Neuronal stem cell (in vitro differentiated cells): ENCODE measurements around the gene ALDH7A1.

Experiments
- DNase-seq: peaks from one replicate; pipeline ENCODE4 v3.0.0-alpha.2; 2013; ENCODE audit warnings: low spot score
- H2AFZ ChIP-seq: one replicate; pipeline ENCODE4 v1.6.1; 2013; ENCODE audit warnings: mild to moderate bottlenecking, low read length, inconsistent platforms
- H2AK5ac ChIP-seq: 2 replicates; pipeline ENCODE4 v1.6.1; 2013; ENCODE audit warnings: low read depth, mild to moderate bottlenecking, inconsistent platforms, low read length, moderate library complexity, mixed read lengths
- H2BK120ac ChIP-seq: 2 replicates; pipeline ENCODE4 v1.6.1; 2013; ENCODE audit warnings: low read depth, mild to moderate bottlenecking, inconsistent platforms, low read length, moderate library complexity, mixed read lengths
- H2BK12ac ChIP-seq: one replicate; pipeline ENCODE4 v1.6.1; 2013; ENCODE audit warnings: low read length, inconsistent platforms
- H2BK15ac ChIP-seq: 2 replicates; pipeline ENCODE4 v1.6.1; 2013; ENCODE audit warnings: mild to moderate bottlenecking, low read length, inconsistent platforms, mixed read lengths
- H2BK5ac ChIP-seq: one replicate; pipeline ENCODE4 v1.6.1; 2013; ENCODE audit warnings: inconsistent platforms, mild to moderate bottlenecking, low read length, moderate library complexity
- H3K14ac ChIP-seq: one replicate; pipeline ENCODE4 v1.6.1; 2013; ENCODE audit warnings: low read length, inconsistent platforms
- H3K18ac ChIP-seq: 2 replicates; pipeline ENCODE4 v1.6.1; 2013; ENCODE audit warnings: low read length, inconsistent platforms
- H3K23ac ChIP-seq: 2 replicates; pipeline ENCODE4 v1.6.1; 2013; ENCODE audit warnings: low read depth, mild to moderate bottlenecking, mixed read lengths, low read length, inconsistent platforms; ENCODE audit not compliant: poor library complexity
- H3K27ac ChIP-seq: replicated peaks from 3 replicates; pipeline ENCODE4 v1.5.1; 2013; ENCODE audit warnings: low read length, inconsistent platforms
- H3K27me3 ChIP-seq, 3 experiments: 2 replicates each; pipeline ENCODE4 v1.6.1; 2013; ENCODE audit warnings: low read length in 3 of 3, mild to moderate bottlenecking in 2 of 3, inconsistent platforms in 1 of 3, low read depth in 1 of 3, mixed read lengths in 1 of 3, moderate library complexity in 1 of 3; ENCODE audit not compliant: control insufficient read depth in 3 of 3, insufficient read depth in 3 of 3
- H3K36me3 ChIP-seq, 2 donors: replicated peaks in 1 of 2; 2 replicates each; pipeline ENCODE4 v1.6.1; 2013; ENCODE audit warnings: low read length in 2 of 2; ENCODE audit not compliant: control insufficient read depth in 2 of 2, insufficient read depth in 2 of 2
- H3K4ac ChIP-seq: 2 replicates; pipeline ENCODE4 v1.6.1; 2013; ENCODE audit warnings: inconsistent platforms, mild to moderate bottlenecking, low read length, moderate library complexity
- H3K4me1 ChIP-seq, 2 donors: 1 replicate in 1 of 2; 2 replicates in 1 of 2; pipeline ENCODE4 v1.6.1; 2013; ENCODE audit warnings: low read length in 2 of 2, low read depth in 1 of 2; ENCODE audit not compliant: control insufficient read depth in 2 of 2, insufficient read depth in 1 of 2
- H3K4me2 ChIP-seq: one replicate; pipeline ENCODE4 v1.6.1; 2013; ENCODE audit warnings: mild to moderate bottlenecking, low read length, inconsistent platforms; ENCODE audit not compliant: insufficient read depth, poor library complexity, severe bottlenecking
- H3K4me3 ChIP-seq, 2 donors: 2 replicates each; pipeline ENCODE4 v1.5.1; 2013; ENCODE audit warnings: low read length in 2 of 2, mild to moderate bottlenecking in 2 of 2, inconsistent platforms in 1 of 2, moderate library complexity in 1 of 2
- H3K79me1 ChIP-seq: one replicate; pipeline ENCODE4 v1.6.1; 2013; ENCODE audit warnings: low read depth, mild to moderate bottlenecking, inconsistent platforms, low read length, moderate library complexity
- H3K9ac ChIP-seq: one replicate; pipeline ENCODE4 v1.6.1; 2013; ENCODE audit warnings: mild to moderate bottlenecking, low read depth, low read length, inconsistent platforms; ENCODE audit not compliant: poor library complexity
- H3K9me3 ChIP-seq, 2 donors: replicated peaks in 1 of 2; 2 replicates each; pipeline versions ENCODE3 to v1.6.1; 2013; ENCODE audit warnings: low read length in 2 of 2, mild to moderate bottlenecking in 2 of 2, inconsistent platforms in 1 of 2, low read depth in 1 of 2, mixed read lengths in 1 of 2, moderate library complexity in 1 of 2; ENCODE audit not compliant: control insufficient read depth in 2 of 2, insufficient read depth in 1 of 2
- H4K8ac ChIP-seq: one replicate; pipeline ENCODE4 v1.6.1; 2013; ENCODE audit warnings: low read depth, mild to moderate bottlenecking, inconsistent platforms, low read length, moderate library complexity
- H4K91ac ChIP-seq: one replicate; pipeline ENCODE4 v1.6.1; 2013; ENCODE audit warnings: low read length, low read depth, mild to moderate bottlenecking, inconsistent platforms; ENCODE audit not compliant: poor library complexity
- WGBS, 2 donors: extraction: QIAGEN DNeasy Blood & Tissue Kit; methylation state at CpG; one replicate each; pipeline ENCODE4 v1.1.7; 2013; ENCODE audit warnings: missing lambda C conversion rate in 2 of 2, mixed read lengths in 1 of 2; ENCODE audit not compliant: insufficient read length in 2 of 2, insufficient replicate concordance in 1 of 2; ENCODE audit errors: extremely low coverage in 2 of 2; 5-methylcytosine and 5-hydroxymethylcytosine counted together

ALDH7A1 gene

DNA sequence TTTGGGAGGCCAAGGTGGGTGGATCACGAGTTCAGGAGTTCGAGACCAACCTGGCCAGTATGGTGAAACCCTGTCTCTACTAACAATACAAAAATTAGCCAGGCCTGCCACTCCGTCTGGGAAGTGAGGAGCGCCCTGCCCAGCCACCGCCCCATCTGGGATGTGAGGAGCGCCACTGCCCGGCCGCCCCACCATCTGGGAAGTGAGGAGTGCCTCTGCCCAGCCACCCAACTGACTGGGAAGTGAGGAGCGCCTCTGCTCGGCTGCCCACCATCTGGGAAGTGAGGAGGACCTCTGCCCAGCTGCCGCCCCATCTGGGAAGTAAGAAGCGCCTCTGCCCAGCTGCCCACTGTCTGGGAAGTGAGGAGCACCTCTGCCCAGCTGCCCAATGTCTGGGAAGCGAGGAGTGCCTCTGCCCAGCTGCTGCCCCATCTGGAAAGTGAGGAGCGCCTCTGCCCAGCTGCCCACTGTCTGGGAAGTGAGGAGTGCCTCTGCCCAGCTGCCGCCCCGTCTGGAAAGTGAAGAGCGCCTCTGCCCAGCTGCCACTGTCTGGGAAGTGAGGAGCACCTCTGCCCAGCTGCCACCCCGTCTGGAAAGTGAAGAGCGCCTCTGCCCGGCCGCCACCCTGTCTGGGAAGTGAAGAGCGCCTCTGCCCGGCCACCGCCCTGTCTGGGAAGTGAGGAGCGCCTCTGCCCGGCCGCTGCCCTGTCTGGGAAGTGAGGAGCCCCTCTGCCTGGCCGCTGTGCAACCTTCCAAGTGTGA is 5.3 kb downstream of the ALDH7A1 start:
- Histone ChIP-seq H2AFZ (no peak overlapping the region), H4K8ac (no peak overlapping the region), H3K23ac (no peak overlapping the region), H4K91ac (no peak overlapping the region), H3K79me1 (peaks cover 3% of the 10 kb centered on the region), H2AK5ac (no peak overlapping the region), H3K14ac (no peak overlapping the region), H3K4me2 (no peak overlapping the region), H3K4ac (no peak overlapping the region), H3K9me3 (peaks cover 0 to 15% of the 10 kb centered on the region in 2 donors), H3K4me3 (no peak overlapping the region), H3K4me1 (peaks cover 0 to 4% of the 10 kb centered on the region in 2 donors), H3K36me3 (peaks cover 19 to 79% of the 10 kb centered on the region in 2 donors), H2BK5ac (no peak overlapping the region), H3K9ac (no peak overlapping the region), H3K27me3 (no peaks in the 10 kb centered on the region), H2BK15ac (no peak overlapping the region), H2BK12ac (no peak overlapping the region), H2BK120ac (no peak overlapping the region), H3K27ac (no peak overlapping the region), H3K18ac (no peak overlapping the region)
- no CpG with 5 or more reads among the region's 28 CpGs for WGBS, 2 donors
- DNase-seq = no peak

DNA sequence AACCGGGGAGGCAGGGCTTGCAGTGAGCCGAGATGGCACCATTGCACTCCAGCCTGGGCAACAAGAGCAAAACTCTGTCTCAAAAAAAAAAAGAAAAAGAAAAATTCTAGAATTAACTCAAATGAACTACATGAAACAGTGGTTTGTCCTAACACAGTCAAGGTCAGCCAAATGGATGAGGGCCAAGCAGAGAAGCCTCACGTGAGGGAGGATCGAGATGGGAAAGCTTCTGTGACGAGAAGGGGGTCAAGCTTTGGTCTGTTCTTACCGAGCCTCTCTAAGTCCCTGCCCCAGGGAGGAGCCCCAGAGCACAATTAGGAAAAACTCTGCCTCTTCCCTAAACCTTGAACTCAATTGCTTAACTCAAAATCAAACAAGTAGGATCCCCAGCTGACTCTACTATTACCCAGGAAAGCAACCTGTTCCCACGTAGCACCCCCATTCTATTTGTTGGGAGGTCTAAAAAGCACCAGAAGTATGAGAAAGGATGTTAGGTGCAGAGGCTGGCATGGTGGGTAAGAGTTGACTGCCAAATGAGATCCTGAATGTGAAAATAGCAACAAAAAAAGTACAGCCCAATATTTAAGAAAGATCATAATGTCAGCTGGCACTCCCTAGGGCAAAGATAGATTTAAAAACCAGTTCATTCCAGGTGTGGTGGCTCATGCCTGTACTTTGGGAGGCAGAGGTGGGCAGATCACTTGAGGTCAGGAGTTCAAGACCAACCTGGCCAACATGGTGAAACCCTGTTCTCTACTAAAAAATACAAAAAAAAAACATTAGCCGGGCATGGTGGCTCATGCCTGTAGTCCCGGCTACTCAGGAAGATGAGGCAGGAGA is 7.2 kb downstream of the ALDH7A1 start:
- Histone ChIP-seq H3K36me3 (peaks cover 24 to 90% of the 10 kb centered on the region in 2 donors), H3K4me1 (no peaks in the 10 kb centered on the region), H4K8ac (no peak overlapping the region), H3K23ac (no peak overlapping the region), H2AK5ac (no peak overlapping the region), H2BK120ac (no peak overlapping the region), H3K14ac (no peak overlapping the region), H3K27ac (no peak overlapping the region), H3K9me3 (peaks cover 0 to 15% of the 10 kb centered on the region in 2 donors), H2BK12ac (no peak overlapping the region), H3K4me3 (no peak overlapping the region), H3K4me2 (no peak overlapping the region), H3K9ac (no peak overlapping the region), H4K91ac (no peak overlapping the region), H2BK15ac (no peak overlapping the region), H3K79me1 (peaks cover 3% of the 10 kb centered on the region), H3K18ac (no peak overlapping the region), H2BK5ac (no peak overlapping the region), H3K4ac (no peak overlapping the region), H2AFZ (no peak overlapping the region), H3K27me3 (no peaks in the 10 kb centered on the region)
- no CpG with 5 or more reads among the region's 9 CpGs for WGBS, 2 donors
- DNase-seq = no peak

DNA sequence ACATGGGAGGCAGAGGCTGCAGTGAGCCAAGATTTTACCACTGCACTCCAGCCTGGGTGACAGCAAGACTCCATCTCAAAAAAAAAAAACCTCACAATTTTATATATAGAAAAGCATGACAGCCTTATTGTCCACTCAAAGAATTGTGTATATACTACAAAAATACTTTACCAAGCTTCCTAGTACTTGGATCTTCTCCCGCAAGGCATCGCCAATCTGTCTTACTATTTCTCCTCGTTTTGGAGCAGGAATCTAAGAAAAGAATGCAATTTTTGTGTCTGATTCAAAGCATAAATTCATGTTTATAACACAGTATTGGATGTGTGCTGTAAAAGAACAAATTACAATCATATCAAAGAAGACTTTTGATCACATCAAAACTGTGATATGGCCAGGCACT is 11.3 kb downstream of the ALDH7A1 start:
- DNase-seq = no peak
- Histone ChIP-seq H3K4me1 (no peaks in the 10 kb centered on the region), H2AK5ac (no peak overlapping the region), H3K4me3 (no peak overlapping the region), H3K27me3 (no peaks in the 10 kb centered on the region), H3K23ac (no peak overlapping the region), H4K8ac (no peak overlapping the region), H3K9ac (no peak overlapping the region), H3K4me2 (no peak overlapping the region), H3K79me1 (no peaks in the 10 kb centered on the region), H4K91ac (no peak overlapping the region), H3K18ac (no peak overlapping the region), H3K14ac (no peak overlapping the region), H3K4ac (no peak overlapping the region), H2BK15ac (no peak overlapping the region), H2BK120ac (no peak overlapping the region), H2AFZ (no peak overlapping the region), H3K27ac (no peak overlapping the region), H2BK12ac (no peak overlapping the region), H2BK5ac (no peak overlapping the region), H3K9me3 (no peaks in the 10 kb centered on the region), H3K36me3 (peaks cover 21 to 92% of the 10 kb centered on the region in 2 donors)
- no CpG with 5 or more reads among the region's 3 CpGs for WGBS, 2 donors

DNA sequence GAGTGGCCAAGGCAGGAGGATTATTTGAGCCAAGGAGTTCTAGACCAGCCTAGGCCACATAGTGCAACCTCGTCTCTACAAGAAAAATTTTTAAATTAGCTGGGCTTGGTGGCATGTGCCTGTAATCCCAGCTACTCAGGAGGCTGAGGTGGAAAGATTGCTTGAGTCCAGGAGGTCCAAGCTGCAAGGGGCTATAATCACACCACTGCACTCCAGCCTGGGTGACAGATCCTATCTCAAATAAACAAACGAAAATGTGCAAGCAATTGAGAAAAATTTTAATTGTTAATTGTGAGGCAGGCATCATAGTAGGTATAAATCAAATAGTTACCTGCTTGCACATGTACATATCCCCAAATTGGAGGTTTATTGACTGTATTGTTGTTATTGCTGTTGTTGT is 15.3 kb downstream of the ALDH7A1 start:
- H3K36me3 ChIP-seq = peaks cover 24 to 92% of the 10 kb centered on the region in 2 donors
- DNase-seq = no peak

More for the DNA sequence above, 15.3 kb downstream of the ALDH7A1 start:
- Histone ChIP-seq H3K23ac (no peak overlapping the region), H3K4me1 (no peaks in the 10 kb centered on the region), H4K91ac (no peak overlapping the region), H2BK120ac (no peak overlapping the region), H3K79me1 (no peaks in the 10 kb centered on the region), H3K27ac (no peak overlapping the region), H3K9me3 (no peaks in the 10 kb centered on the region), H2BK12ac (no peak overlapping the region), H3K9ac (no peak overlapping the region), H3K4ac (no peak overlapping the region), H2AK5ac (no peak overlapping the region), H3K4me2 (no peak overlapping the region), H3K14ac (no peak overlapping the region), H2AFZ (no peak overlapping the region), H2BK15ac (no peak overlapping the region), H3K18ac (no peak overlapping the region), H4K8ac (no peak overlapping the region), H3K27me3 (no peaks in the 10 kb centered on the region), H2BK5ac (no peak overlapping the region), H3K4me3 (no peak overlapping the region)
- WGBS, 2 donors = no CpG with 5 or more reads among the region's 2 CpGs
